Measurements from ENCODE around the gene NIPAL4. TPM values are rescaled to one million over a fixed set of nuclear protein-coding genes. Genes with fewer than 3 reads are reported as not detected.

NIPAL4 gene
- total RNA-seq, 1 experiment from 2014 or later, result not detected

DNA sequence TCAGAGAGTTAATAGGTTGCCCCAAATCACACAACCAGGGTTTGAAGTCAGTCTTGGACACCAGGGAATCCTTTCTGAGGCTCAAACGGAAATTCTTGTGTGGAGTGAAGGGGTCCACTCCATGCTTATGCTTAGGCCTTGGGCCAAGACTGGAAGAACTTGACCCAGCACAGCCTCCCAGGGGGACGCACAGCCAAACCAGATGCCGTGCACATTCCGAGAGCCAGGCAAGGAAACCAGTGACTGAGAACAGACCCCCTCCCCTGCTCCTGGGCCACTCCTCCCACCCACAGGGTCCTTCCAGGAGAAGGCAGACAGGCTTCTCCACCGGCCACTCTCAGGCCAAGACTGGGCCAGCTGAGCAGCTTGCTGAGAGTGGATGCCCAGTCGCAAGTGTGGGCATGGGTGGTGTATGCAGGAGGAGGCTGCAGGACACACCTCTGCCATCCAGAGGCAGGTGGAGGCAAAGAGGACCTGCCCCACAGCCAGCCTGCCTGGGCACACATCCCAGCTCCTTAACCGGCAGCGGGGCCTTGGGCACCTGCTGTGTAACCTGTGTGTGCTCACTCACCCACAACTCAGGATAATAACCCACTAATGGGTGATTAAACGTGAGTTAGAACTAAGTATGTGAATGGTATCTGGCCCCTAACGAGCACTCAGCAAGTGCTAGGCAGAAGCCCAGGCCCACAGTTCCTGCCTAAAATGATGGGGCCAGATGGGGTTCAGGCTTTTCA, 38.0 kb downstream of the NIPAL4 start:
- intact Hi-C loops (cut with micrococcal nuclease; ENCODE audit: unreplicated experiment), result no loop called here
- no peaks in the 10 kb centered on the region for H3K36me3 ChIP-seq (ENCODE audit: insufficient read depth, low read length, poor library complexity, severe bottlenecking)
- H3K9me3 ChIP-seq (ENCODE audit: low read depth, low read length, poor library complexity, severe bottlenecking), result no peaks in the 10 kb centered on the region
- TF ChIP-seq, protein P1, sequence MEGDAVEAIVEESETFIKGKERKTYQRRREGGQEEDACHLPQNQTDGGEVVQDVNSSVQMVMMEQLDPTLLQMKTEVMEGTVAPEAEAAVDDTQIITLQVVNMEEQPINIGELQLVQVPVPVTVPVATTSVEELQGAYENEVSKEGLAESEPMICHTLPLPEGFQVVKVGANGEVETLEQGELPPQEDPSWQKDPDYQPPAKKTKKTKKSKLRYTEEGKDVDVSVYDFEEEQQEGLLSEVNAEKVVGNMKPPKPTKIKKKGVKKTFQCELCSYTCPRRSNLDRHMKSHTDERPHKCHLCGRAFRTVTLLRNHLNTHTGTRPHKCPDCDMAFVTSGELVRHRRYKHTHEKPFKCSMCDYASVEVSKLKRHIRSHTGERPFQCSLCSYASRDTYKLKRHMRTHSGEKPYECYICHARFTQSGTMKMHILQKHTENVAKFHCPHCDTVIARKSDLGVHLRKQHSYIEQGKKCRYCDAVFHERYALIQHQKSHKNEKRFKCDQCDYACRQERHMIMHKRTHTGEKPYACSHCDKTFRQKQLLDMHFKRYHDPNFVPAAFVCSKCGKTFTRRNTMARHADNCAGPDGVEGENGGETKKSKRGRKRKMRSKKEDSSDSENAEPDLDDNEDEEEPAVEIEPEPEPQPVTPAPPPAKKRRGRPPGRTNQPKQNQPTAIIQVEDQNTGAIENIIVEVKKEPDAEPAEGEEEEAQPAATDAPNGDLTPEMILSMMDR (conservative IDR thresholded peaks at IDR 0.05; ENCODE audit: low read depth, low read length), result no peak
- TF ChIP-seq EZH2 (IDR thresholded peaks at IDR 0.05; ENCODE audit: borderline replicate concordance, low read depth, low read length, poor library complexity, severe bottlenecking), result no peak
- H3K27ac ChIP-seq (ENCODE audit: low read depth, low read length, poor library complexity, severe bottlenecking), result no peak overlapping the region
- no TSS peak for BruUV-seq (replicated peaks)
- H3K27me3 ChIP-seq (replicated peaks; ENCODE audit: insufficient read depth, low read depth, low read length, poor library complexity), result no peaks in the 10 kb centered on the region
- no peak overlapping the region for H3K4me3 ChIP-seq (ENCODE audit: low read depth, low read length, poor library complexity, severe bottlenecking)
- ChIA-PET POLR2A (ENCODE audit: low non-redundant PET) (no interaction called here), CTCF (no interaction called here)
- DNase-seq (ENCODE audit: low spot score), result no peak
- no peaks in the 10 kb centered on the region for H3K4me1 ChIP-seq (ENCODE audit: insufficient read depth, low read length, poor library complexity, severe bottlenecking)

DNA sequence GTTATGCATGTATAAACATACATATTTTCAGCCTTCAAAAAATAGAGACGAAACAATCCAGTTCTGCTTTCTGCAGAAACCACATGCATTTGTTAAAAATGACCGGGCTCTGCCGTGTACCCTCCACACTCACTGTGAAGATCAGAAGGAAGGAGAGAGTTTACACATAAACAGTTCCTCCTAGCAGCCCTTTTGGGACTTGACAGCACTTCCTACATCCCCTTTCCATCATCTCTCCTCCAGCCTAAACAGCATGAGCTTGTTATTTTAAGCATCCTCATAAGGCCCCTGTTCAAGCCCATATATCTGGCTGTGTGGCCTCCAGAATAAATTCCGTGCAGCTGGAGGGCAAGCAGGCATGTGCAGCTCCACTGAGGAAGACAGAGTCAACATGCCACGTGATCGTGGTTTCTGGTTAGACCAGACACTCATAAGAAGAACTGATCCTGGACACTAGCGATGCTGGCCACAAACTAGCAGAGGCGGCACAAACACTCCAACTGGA, 42.2 kb downstream of the NIPAL4 start:
- no TSS peak for BruUV-seq (replicated peaks)
- no peak overlapping the region for H3K27ac ChIP-seq (ENCODE audit: low read depth, low read length, poor library complexity, severe bottlenecking)
- no peaks in the 10 kb centered on the region for H3K36me3 ChIP-seq (ENCODE audit: insufficient read depth, low read length, poor library complexity, severe bottlenecking)
- no peak for TF ChIP-seq EZH2 (IDR thresholded peaks at IDR 0.05; ENCODE audit: borderline replicate concordance, low read depth, low read length, poor library complexity, severe bottlenecking)
- TF ChIP-seq, protein P1 (conservative IDR thresholded peaks at IDR 0.05; ENCODE audit: low read depth, low read length), result no peak
- H3K4me3 ChIP-seq (ENCODE audit: low read depth, low read length, poor library complexity, severe bottlenecking), result no peak overlapping the region
- ChIA-PET CTCF (no interaction called here), POLR2A (ENCODE audit: low non-redundant PET) (no interaction called here)
- intact Hi-C loops (cut with micrococcal nuclease; ENCODE audit: unreplicated experiment), result no loop called here
- H3K9me3 ChIP-seq (ENCODE audit: low read depth, low read length, poor library complexity, severe bottlenecking), result no peaks in the 10 kb centered on the region
- no peaks in the 10 kb centered on the region for H3K27me3 ChIP-seq (replicated peaks; ENCODE audit: insufficient read depth, low read depth, low read length, poor library complexity)
- no peak for DNase-seq (ENCODE audit: low spot score)
- H3K4me1 ChIP-seq (ENCODE audit: insufficient read depth, low read length, poor library complexity, severe bottlenecking), result no peaks in the 10 kb centered on the region

DNA sequence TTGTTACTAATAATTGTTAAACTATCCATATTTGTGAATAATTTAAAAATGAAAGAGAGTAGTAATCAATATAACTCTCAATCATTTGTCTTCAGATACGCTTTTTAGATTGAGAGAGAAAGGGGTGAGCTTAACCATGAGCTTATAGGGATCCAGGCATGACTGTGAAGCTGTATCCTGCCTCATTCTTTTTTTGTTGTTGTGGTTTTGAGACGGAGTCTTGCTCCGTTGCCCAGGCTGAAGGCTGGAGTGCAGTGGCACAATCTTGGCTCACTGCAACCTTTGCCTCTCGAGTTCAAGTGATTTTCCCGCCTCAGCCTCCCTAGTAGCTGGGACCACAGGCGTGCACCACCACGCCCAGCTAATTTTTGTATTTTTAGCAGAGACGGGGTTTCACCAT, 44.0 kb downstream of the NIPAL4 start:
- H3K27ac ChIP-seq (ENCODE audit: low read depth, low read length, poor library complexity, severe bottlenecking), result no peak overlapping the region
- H3K27me3 ChIP-seq (replicated peaks; ENCODE audit: insufficient read depth, low read depth, low read length, poor library complexity), result no peaks in the 10 kb centered on the region
- intact Hi-C loops (cut with micrococcal nuclease; ENCODE audit: unreplicated experiment), result no loop called here
- POLR2A ChIA-PET (ENCODE audit: low non-redundant PET), result no interaction called here
- no peaks in the 10 kb centered on the region for H3K9me3 ChIP-seq (ENCODE audit: low read depth, low read length, poor library complexity, severe bottlenecking)
- CTCF ChIA-PET, result no interaction called here
- DNase-seq (ENCODE audit: low spot score), result no peak
- H3K4me1 ChIP-seq (ENCODE audit: insufficient read depth, low read length, poor library complexity, severe bottlenecking), result no peaks in the 10 kb centered on the region
- H3K4me3 ChIP-seq (ENCODE audit: low read depth, low read length, poor library complexity, severe bottlenecking), result no peak overlapping the region
- no peaks in the 10 kb centered on the region for H3K36me3 ChIP-seq (ENCODE audit: insufficient read depth, low read length, poor library complexity, severe bottlenecking)
- BruUV-seq (replicated peaks), result no TSS peak
- TF ChIP-seq, protein P1 (conservative IDR thresholded peaks at IDR 0.05; ENCODE audit: low read depth, low read length), result no peak
- TF ChIP-seq EZH2 (IDR thresholded peaks at IDR 0.05; ENCODE audit: borderline replicate concordance, low read depth, low read length, poor library complexity, severe bottlenecking), result no peak

All from A673 (cell line).